Subcutaneous abdominal adipose tissue (tissue), 5 donors: ENCODE measurements around the gene GP1BB.
A peak's percentile ranks its signal among the peaks of the same experiment; 100 is the strongest.

Source experiments
- H3K27ac ChIP-seq: one replicate; pipeline ENCODE4 v1.7.0; 2013; ENCODE audit warnings: low read depth, mild to moderate bottlenecking, inconsistent platforms, low read length, moderate library complexity
- H3K27me3 ChIP-seq, 5 donors: one replicate each; pipeline ENCODE4 v1.7.0; 2013; ENCODE audit warnings: low read length in 5 of 5, inconsistent platforms in 1 of 5; ENCODE audit not compliant: control insufficient read depth in 5 of 5, insufficient read depth in 4 of 5
- H3K36me3 ChIP-seq, 5 donors: one replicate each; pipeline ENCODE4 v1.7.0; 2013; ENCODE audit warnings: low read length in 5 of 5; ENCODE audit not compliant: control insufficient read depth in 5 of 5, insufficient read depth in 5 of 5
- H3K4me1 ChIP-seq, 5 donors: one replicate each; pipeline ENCODE4 v1.7.0; 2013; ENCODE audit warnings: low read length in 5 of 5, mild to moderate bottlenecking in 3 of 5, moderate library complexity in 1 of 5; ENCODE audit not compliant: control insufficient read depth in 5 of 5, insufficient read depth in 5 of 5
- H3K4me3 ChIP-seq, 5 donors: one replicate each; pipeline ENCODE4 v1.7.0; 2013; ENCODE audit warnings: low read length in 5 of 5, low read depth in 1 of 5
- H3K9ac ChIP-seq, 5 donors: one replicate each; pipeline ENCODE4 v1.7.0; 2013; ENCODE audit warnings: low read length in 5 of 5, mild to moderate bottlenecking in 4 of 5, moderate library complexity in 3 of 5
- H3K9me3 ChIP-seq, 5 donors: one replicate each; pipeline ENCODE4 v1.7.0; 2013; ENCODE audit warnings: low read length in 5 of 5; ENCODE audit not compliant: control insufficient read depth in 5 of 5
- donor health status: healthy.
- donor health status: healthy.
- donor health status: healthy.
- donor health status: healthy.
- donor health status: healthy.

GP1BB gene

GRCh38 chr22:19719050-19719482 lies 4.3 kb upstream of the GP1BB start:
- H3K9ac ChIP-seq, result no peak overlapping the region
- peaks cover 0 to 13% (median 4%) of the 10 kb centered on the region in 5 donors for H3K36me3 ChIP-seq
- H3K4me1 ChIP-seq, result peaks cover 1 to 38% (median 30%) of the 10 kb centered on the region in 5 donors
- H3K27ac ChIP-seq, result no peak overlapping the region
- H3K27me3 ChIP-seq, result peaks cover 7 to 37% (median 26%) of the 10 kb centered on the region in 5 donors
- no peaks in the 10 kb centered on the region for H3K9me3 ChIP-seq
- H3K4me3 ChIP-seq, result peak overlapping the region in 3 of 5 donors; percentile 59 to 68 (median 68)

DNA sequence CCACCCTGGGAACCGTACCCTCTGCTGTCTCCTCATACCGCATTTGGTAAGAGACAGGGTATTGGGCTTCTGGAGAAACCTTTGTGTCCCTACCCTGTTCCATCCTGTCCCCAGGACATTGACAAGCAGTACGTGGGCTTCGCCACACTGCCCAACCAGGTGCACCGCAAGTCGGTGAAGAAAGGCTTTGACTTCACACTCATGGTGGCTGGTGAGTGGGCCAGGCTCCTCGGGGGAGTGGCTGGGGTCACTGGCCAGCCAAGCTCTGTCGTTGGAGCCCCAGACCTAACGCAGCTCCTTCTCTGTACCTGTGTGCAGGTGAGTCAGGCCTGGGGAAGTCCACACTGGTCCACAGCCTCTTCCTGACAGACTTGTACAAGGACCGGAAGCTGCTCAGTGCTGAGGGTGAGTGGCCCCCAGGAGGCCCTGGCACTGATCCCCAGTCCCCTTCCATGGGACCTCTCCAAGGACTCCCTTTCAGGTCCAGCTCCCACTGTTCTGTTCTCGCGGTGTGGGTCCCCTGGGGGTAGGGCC lies 3.8 kb upstream of the GP1BB start:
- peaks cover 7 to 41% (median 30%) of the 10 kb centered on the region in 5 donors for H3K27me3 ChIP-seq
- no peaks in the 10 kb centered on the region for H3K9me3 ChIP-seq
- H3K27ac ChIP-seq, result no peak overlapping the region
- peaks cover 1 to 36% (median 29%) of the 10 kb centered on the region in 5 donors for H3K4me1 ChIP-seq
- peaks cover 0 to 13% (median 4%) of the 10 kb centered on the region in 5 donors for H3K36me3 ChIP-seq
- no peak overlapping the region for H3K9ac ChIP-seq
- no peak overlapping the region for H3K4me3 ChIP-seq

DNA sequence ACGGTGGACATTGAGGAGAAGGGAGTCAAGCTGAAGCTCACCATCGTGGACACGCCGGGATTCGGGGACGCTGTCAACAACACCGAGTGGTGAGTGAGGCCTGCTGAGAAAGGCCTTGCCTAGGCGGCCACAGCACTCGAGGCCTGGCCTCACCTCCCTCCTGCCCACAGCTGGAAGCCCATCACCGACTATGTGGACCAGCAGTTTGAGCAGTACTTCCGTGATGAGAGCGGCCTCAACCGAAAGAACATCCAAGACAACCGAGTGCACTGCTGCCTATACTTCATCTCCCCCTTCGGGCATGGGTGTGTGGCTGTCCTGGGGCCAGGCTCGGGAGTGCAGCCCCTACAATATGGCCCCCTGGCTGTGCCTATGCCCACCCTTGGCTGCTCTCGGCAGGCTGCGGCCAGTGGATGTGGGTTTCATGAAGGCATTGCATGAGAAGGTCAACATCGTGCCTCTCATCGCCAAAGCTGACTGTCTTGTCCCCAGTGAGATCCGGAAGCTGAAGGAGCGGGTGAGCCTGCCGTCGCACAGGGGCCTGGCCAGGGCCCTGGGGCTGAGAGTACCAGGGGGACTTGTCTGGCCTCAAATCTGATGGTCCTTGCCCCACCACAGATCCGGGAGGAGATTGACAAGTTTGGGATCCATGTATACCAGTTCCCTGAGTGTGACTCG lies 3.0 kb upstream of the GP1BB start:
- H3K36me3 ChIP-seq, result peaks cover 0 to 13% (median 4%) of the 10 kb centered on the region in 5 donors
- no peak overlapping the region for H3K9ac ChIP-seq
- peaks cover 7 to 46% (median 32%) of the 10 kb centered on the region in 5 donors for H3K27me3 ChIP-seq
- H3K4me1 ChIP-seq, result peaks cover 1 to 29% (median 23%) of the 10 kb centered on the region in 5 donors
- no peak overlapping the region for H3K4me3 ChIP-seq
- H3K27ac ChIP-seq, result no peak overlapping the region
- H3K9me3 ChIP-seq, result no peaks in the 10 kb centered on the region

GRCh38 chr22:19720999-19721329 lies 2.4 kb upstream of the GP1BB start:
- peaks cover 0 to 13% (median 4%) of the 10 kb centered on the region in 5 donors for H3K36me3 ChIP-seq
- H3K27me3 ChIP-seq, result peaks cover 3 to 48% (median 33%) of the 10 kb centered on the region in 5 donors
- H3K4me3 ChIP-seq, result no peak overlapping the region
- H3K4me1 ChIP-seq, result peaks cover 1 to 29% (median 23%) of the 10 kb centered on the region in 5 donors
- H3K9ac ChIP-seq, result no peak overlapping the region
- H3K9me3 ChIP-seq, result no peaks in the 10 kb centered on the region
- H3K27ac ChIP-seq, result no peak overlapping the region

GRCh38 chr22:19721330-19722177 lies 1.8 kb upstream of the GP1BB start:
- peaks cover 0 to 13% (median 4%) of the 10 kb centered on the region in 5 donors for H3K36me3 ChIP-seq
- no peaks in the 10 kb centered on the region for H3K9me3 ChIP-seq
- no peak overlapping the region for H3K27ac ChIP-seq
- H3K27me3 ChIP-seq, result peaks cover 0 to 48% (median 36%) of the 10 kb centered on the region in 5 donors
- H3K9ac ChIP-seq, result no peak overlapping the region
- no peak overlapping the region for H3K4me3 ChIP-seq
- H3K4me1 ChIP-seq, result peaks cover 1 to 29% (median 22%) of the 10 kb centered on the region in 5 donors

DNA sequence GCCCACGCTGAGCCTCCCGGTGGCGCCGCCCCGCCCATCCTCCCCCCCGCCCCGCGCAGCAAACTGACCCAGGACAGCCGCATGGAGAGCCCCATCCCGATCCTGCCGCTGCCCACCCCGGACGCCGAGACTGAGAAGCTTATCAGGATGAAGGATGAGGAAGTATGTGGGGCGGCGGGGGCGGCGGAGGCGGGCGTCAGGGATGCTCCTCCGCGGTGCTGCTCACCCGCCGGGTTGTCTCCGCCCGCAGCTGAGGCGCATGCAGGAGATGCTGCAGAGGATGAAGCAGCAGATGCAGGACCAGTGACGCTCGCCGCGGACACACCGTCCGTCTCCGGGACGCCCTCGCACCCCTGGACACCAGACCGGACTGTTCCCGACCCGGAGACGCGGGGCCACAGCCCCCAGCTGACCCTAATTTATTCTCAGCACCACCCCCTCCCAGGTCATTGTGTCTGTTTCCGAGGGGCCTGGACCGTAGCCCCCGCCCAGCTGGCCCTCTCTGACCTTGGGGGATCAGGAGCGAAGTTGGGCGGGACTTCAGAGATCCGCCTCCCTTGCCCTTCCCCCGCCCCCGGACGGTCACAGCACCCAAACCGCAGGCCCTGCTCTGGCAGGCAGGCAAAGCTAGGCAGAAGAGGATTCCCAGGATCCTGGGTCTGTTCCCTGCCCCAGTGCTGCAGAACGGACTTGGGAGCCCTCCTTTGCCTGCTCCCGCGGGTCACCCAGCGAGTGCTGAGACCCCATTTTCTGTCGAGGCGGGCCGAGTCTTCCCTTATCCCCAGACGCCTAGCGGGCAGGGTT lies 959 bp upstream of the GP1BB start:
- H3K27ac ChIP-seq, result no peak overlapping the region
- H3K9ac ChIP-seq, result no peak overlapping the region
- H3K27me3 ChIP-seq, result peaks cover 0 to 48% (median 40%) of the 10 kb centered on the region in 5 donors
- no peaks in the 10 kb centered on the region for H3K9me3 ChIP-seq
- peaks cover 1 to 28% (median 18%) of the 10 kb centered on the region in 5 donors for H3K4me1 ChIP-seq
- no peak overlapping the region for H3K4me3 ChIP-seq
- H3K36me3 ChIP-seq, result peaks cover 0 to 13% (median 4%) of the 10 kb centered on the region in 5 donors

- Histone ChIP-seq H3K4me1 (peaks cover 0 to 23% (median 13%) of the 10 kb centered on the region in 5 donors), H3K36me3 (peaks cover 0 to 13% (median 4%) of the 10 kb centered on the region in 5 donors), H3K9ac (no peak overlapping the region), H3K4me3 (peak overlapping the region in 1 of 5 donors; percentile 22), H3K9me3 (no peaks in the 10 kb centered on the region), H3K27ac (no peak overlapping the region), H3K27me3 (peaks cover 0 to 51% (median 40%) of the 10 kb centered on the region in 5 donors)
These were observed 432 bp upstream of the GP1BB start for GRCh38 chr22:19722982-19723231.

DNA sequence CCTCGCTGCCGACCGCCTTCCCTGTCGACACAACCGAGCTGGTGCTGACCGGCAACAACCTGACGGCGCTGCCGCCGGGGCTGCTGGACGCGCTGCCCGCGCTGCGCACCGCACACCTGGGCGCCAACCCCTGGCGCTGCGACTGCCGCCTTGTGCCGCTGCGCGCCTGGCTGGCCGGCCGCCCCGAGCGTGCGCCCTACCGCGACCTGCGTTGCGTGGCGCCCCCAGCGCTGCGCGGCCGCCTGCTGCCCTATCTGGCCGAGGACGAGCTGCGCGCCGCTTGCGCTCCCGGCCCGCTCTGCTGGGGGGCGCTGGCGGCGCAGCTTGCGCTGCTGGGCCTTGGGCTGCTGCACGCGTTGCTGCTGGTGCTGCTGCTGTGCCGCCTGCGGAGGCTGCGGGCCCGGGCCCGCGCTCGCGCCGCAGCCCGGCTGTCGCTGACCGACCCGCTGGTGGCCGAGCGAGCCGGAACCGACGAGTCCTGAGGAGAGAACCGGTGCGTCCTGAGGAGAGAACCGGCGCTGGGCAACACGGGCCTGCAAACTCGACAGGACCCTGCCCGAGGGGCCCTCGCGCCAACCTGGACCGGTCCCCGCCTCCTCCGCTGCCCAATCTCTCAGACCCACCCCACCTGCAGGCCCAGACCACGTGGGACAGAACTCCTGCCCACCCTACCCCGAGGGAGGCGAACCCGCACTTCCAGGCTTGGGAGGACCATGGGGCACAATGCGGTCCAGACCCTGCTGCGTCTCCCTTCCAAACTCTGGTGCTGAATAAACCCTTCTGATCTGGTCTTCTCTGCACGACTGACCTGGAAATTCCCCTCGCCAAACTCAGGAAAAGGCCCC lies 866 bp downstream of the GP1BB start:
- Histone ChIP-seq H3K4me3 (peak overlapping the region in 1 of 5 donors; percentile 26), H3K27me3 (peaks cover 0 to 50% (median 40%) of the 10 kb centered on the region in 5 donors), H3K36me3 (peaks cover 0 to 13% (median 4%) of the 10 kb centered on the region in 5 donors), H3K27ac (no peak overlapping the region), H3K4me1 (peaks cover 0 to 14% (median 8%) of the 10 kb centered on the region in 5 donors), H3K9me3 (no peaks in the 10 kb centered on the region), H3K9ac (no peak overlapping the region)
